ENCODE data around the gene ERVK3-1. TPM values are rescaled to one million over a fixed set of nuclear protein-coding genes. Genes with fewer than 3 reads are reported as not detected.
"Not testable (repeated sequence)": the region's sequence is repeated elsewhere in the genome, so short reads cannot be mapped to it uniquely, and the experiment has no call there.

ERVK3-1 gene
- total and polyA plus RNA-seq, 7 donors, result 13.9 to 81.0 (median 29.5) TPM

DNA sequence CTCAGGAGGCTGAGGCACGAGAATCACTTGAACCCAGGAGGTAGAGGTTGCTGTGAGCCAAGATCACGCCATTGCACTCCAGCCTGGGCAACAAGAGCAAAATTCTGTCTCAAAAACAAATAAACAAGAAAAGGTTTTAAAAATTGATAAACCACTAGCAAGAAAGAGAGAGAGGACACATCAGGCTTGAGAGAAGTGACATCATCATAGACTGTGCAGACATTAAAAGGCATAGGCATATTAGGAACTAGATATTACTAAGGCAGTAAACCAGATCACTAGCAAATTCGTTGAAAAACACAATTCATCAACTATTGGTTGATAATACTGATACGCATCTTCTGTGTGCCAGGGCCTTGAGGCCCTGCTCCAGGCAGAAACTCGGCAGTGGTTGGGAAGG, 40.4 kb downstream of the ERVK3-1 start:
- intact Hi-C loops (cut with DNase I), result no loop called here
- Histone ChIP-seq H3K9me3 (no peaks in the 10 kb centered on the region), H3K4me3 (no peak overlapping the region), H3K27me3 (ENCODE audit: insufficient read depth in 3 of 3, low read length in 2 of 3) (peaks cover 0 to 34% (median 7%) of the 10 kb centered on the region in 3 donors), H3K36me3 (ENCODE audit: insufficient read depth in 1 of 2, low read depth in 1 of 2) (peaks cover 0 to 9% of the 10 kb centered on the region in 2 donors), H3K4me1 (no peaks in the 10 kb centered on the region), H3K27ac (no peak overlapping the region)
- no peak for DNase-seq
- 66 to 71% (median 69%) methylated on average over 5 of the region's 5 CpGs for WGBS, 3 donors
- ATAC-seq, result no peak
- TF ChIP-seq, protein P1, sequence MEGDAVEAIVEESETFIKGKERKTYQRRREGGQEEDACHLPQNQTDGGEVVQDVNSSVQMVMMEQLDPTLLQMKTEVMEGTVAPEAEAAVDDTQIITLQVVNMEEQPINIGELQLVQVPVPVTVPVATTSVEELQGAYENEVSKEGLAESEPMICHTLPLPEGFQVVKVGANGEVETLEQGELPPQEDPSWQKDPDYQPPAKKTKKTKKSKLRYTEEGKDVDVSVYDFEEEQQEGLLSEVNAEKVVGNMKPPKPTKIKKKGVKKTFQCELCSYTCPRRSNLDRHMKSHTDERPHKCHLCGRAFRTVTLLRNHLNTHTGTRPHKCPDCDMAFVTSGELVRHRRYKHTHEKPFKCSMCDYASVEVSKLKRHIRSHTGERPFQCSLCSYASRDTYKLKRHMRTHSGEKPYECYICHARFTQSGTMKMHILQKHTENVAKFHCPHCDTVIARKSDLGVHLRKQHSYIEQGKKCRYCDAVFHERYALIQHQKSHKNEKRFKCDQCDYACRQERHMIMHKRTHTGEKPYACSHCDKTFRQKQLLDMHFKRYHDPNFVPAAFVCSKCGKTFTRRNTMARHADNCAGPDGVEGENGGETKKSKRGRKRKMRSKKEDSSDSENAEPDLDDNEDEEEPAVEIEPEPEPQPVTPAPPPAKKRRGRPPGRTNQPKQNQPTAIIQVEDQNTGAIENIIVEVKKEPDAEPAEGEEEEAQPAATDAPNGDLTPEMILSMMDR (IDR thresholded peaks at IDR 0.05), result no peak

- DNase-seq, result peak; percentile 54 to 73
- peak overlapping the region; percentile 53 for H3K27ac ChIP-seq
- no peaks in the 10 kb centered on the region for H3K36me3 ChIP-seq (ENCODE audit: insufficient read depth in 1 of 2, low read depth in 1 of 2)
- no peaks in the 10 kb centered on the region for H3K9me3 ChIP-seq
- peak; percentile 83 to 95 (median 86) for ATAC-seq
- TF ChIP-seq, protein P1 (IDR thresholded peaks at IDR 0.05), result no peak
- peaks cover 0 to 38% (median 11%) of the 10 kb centered on the region in 3 donors for H3K27me3 ChIP-seq (ENCODE audit: insufficient read depth in 3 of 3, low read length in 2 of 3)
- intact Hi-C loops (cut with DNase I), result no loop called here
- peak overlapping the region; percentile 73 for H3K4me3 ChIP-seq
- 1 to 2% (median 2%) methylated on average over 55 to 82 of the region's 82 CpGs for WGBS, 3 donors
- H3K4me1 ChIP-seq, result no peaks in the 10 kb centered on the region
Observed at GRCh38 chr19:58346961-58347929, 42.1 kb downstream of the ERVK3-1 start.

- peaks cover 0 to 38% (median 11%) of the 10 kb centered on the region in 3 donors for H3K27me3 ChIP-seq (ENCODE audit: insufficient read depth in 3 of 3, low read length in 2 of 3)
Observed at GRCh38 chr19:58348080-58348479, 42.9 kb downstream of the ERVK3-1 start.

GRCh38 chr19:58349590-58349989, 44.4 kb downstream of the ERVK3-1 start:
- TF ChIP-seq, protein P1 (IDR thresholded peaks at IDR 0.05), result no peak
- Histone ChIP-seq H3K27ac (no peak overlapping the region), H3K9me3 (no peaks in the 10 kb centered on the region), H3K4me3 (no peak overlapping the region), H3K27me3 (ENCODE audit: insufficient read depth in 3 of 3, low read length in 2 of 3) (peaks cover 0 to 38% (median 11%) of the 10 kb centered on the region in 3 donors), H3K36me3 (ENCODE audit: insufficient read depth in 1 of 2, low read depth in 1 of 2) (no peaks in the 10 kb centered on the region), H3K4me1 (no peaks in the 10 kb centered on the region)
- ATAC-seq, result no peak
- DNase-seq, result no peak
- 60 to 69% (median 64%) methylated on average over 8 of the region's 8 CpGs for WGBS, 3 donors
- intact Hi-C loops (cut with DNase I), result no loop called here

More at GRCh38 chr19:58348080-58348479, 42.9 kb downstream of the ERVK3-1 start:
- ATAC-seq; H3K36me3 ChIP-seq (ENCODE audit: insufficient read depth in 1 of 2, low read depth in 1 of 2); H3K9me3 ChIP-seq; H3K4me1 ChIP-seq; DNase-seq; H3K27ac ChIP-seq; intact Hi-C loops (cut with DNase I): not testable (repeated sequence)
- peak overlapping the region; percentile 73 for H3K4me3 ChIP-seq
- WGBS, 3 donors, result 11 to 22% (median 16%) methylated on average over 12 of the region's 12 CpGs
